NCI-H1436 treated with DMSO at 0.1 percent for 48 hours (cell line): ENCODE data around the gene B3GAT1.

Experiments
- DNase-seq: peaks from one replicate; lab custom pipeline; 2025; lab: John Stamatoyannopoulos, UW

B3GAT1 gene

GRCh38 chr11:134441281-134441680, 29.2 kb upstream of the B3GAT1 start:
- DNase-seq = no peak

- DNase-seq = no peak
Observed at GRCh38 chr11:134440851-134441250, 28.8 kb upstream of the B3GAT1 start.

- DNase-seq = no peak
Observed at GRCh38 chr11:134438542-134439537, 26.8 kb upstream of the B3GAT1 start.

GRCh38 chr11:134437821-134438220, 25.8 kb upstream of the B3GAT1 start:
- no peak for DNase-seq

GRCh38 chr11:134436781-134437180, 24.7 kb upstream of the B3GAT1 start:
- no peak for DNase-seq

- no peak for DNase-seq
Observed at GRCh38 chr11:134433806-134434205, 21.8 kb upstream of the B3GAT1 start.

- DNase-seq = no peak
Observed at GRCh38 chr11:134433251-134433650, 21.2 kb upstream of the B3GAT1 start.

- no peak for DNase-seq
Observed at GRCh38 chr11:134432776-134433175, 20.7 kb upstream of the B3GAT1 start.

GRCh38 chr11:134429106-134429505, 17.1 kb upstream of the B3GAT1 start:
- DNase-seq = no peak

GRCh38 chr11:134425816-134426536, 13.9 kb upstream of the B3GAT1 start:
- DNase-seq = no peak

- DNase-seq = no peak
Observed at GRCh38 chr11:134425413-134425812, 13.4 kb upstream of the B3GAT1 start.

- DNase-seq = no peak
Observed at GRCh38 chr11:134423106-134423505, 11.1 kb upstream of the B3GAT1 start.

- DNase-seq = no peak
Observed at GRCh38 chr11:134417871-134418840, 6.1 kb upstream of the B3GAT1 start.

GRCh38 chr11:134416726-134417125, 4.7 kb upstream of the B3GAT1 start:
- no peak for DNase-seq

- no peak for DNase-seq
Observed at GRCh38 chr11:134414766-134415765, 3.0 kb upstream of the B3GAT1 start.

GRCh38 chr11:134413826-134414731, 2.0 kb upstream of the B3GAT1 start:
- DNase-seq = no peak

GRCh38 chr11:134413043-134413825, 1.2 kb upstream of the B3GAT1 start:
- no peak for DNase-seq

- DNase-seq = no peak
Observed at GRCh38 chr11:134410766-134411165, 1.3 kb downstream of the B3GAT1 start.
